Measurements from ENCODE around the gene PGAM5. TPM values are rescaled to one million over a fixed set of nuclear protein-coding genes. Genes with fewer than 3 reads are reported as not detected.
A peak's percentile ranks its signal among the peaks of the same experiment; 100 is the strongest.

The PGAM5 gene
- total and polyA plus RNA-seq, 2 of the 13 experiments (the other 11 are each of a cell fraction or from before 2014, with no cell fraction given): 18.0 to 77.9 TPM

- TF ChIP-seq ATF7-NPFF (CRISPR knock-in tag; IDR thresholded peaks at IDR 0.05; ENCODE audit: low read depth) (no peak), ZNF616 (CRISPR knock-in tag; IDR thresholded peaks at IDR 0.05; ENCODE audit: low read depth) (no peak), ZNF646 (CRISPR knock-in tag; IDR thresholded peaks at IDR 0.05) (no peak), RNF219 (CRISPR knock-in tag; IDR thresholded peaks at IDR 0.05) (no peak), MIER2 (CRISPR knock-in tag; IDR thresholded peaks at IDR 0.05) (no peak), ISX (CRISPR knock-in tag; conservative IDR thresholded peaks at IDR 0.05) (no peak), MYPOP (CRISPR knock-in tag; IDR thresholded peaks at IDR 0.05) (peak; percentile 81; the same call in 1 of the 2 replicates), ZNF451 (CRISPR knock-in tag; IDR thresholded peaks at IDR 0.05) (0 out of 2 replicates have a peak, but pooled peaks have one; percentile 16), KIAA2018 (CRISPR knock-in tag; IDR thresholded peaks at IDR 0.05; ENCODE audit: borderline replicate concordance) (no peak), ZNF674 (CRISPR knock-in tag; IDR thresholded peaks at IDR 0.05; ENCODE audit: low read depth) (no peak)
Observed at GRCh38 chr12:132761921-132762583, 51.4 kb downstream of the PGAM5 start (continued).
